IMR-90 (cell line): ENCODE data around the gene KIAA0319L. TPM values are rescaled to one million over a fixed set of nuclear protein-coding genes. Genes with fewer than 3 reads are reported as not detected.

Experiments used
- ATAC-seq: fragments of 200-7000 bp; cut with Tn5 transposase; 2 replicates; pipeline ENCODE4 v1.9.1; 2020; ENCODE audit warnings: low read depth, mild to moderate bottlenecking, moderate library complexity
- BruUV-seq: library from RNA; stranded (reverse); fragments of 400-500 nt; replicated peaks from 2 replicates; lab custom pipeline; 2021; lab: Mats Ljungman, UMichigan
- CTCF ChIA-PET: fragments of 300-600 bp; formaldehyde crosslinking; extraction: SDS; loops from one replicate; lab custom pipeline; 2021; ENCODE audit warnings: antibody characterized with exemption; lab: Yijun Ruan, JAX
- POLR2A ChIA-PET: fragments of 300-600 bp; sonication (Branson Sonifier 250); formaldehyde crosslinking; loops from one replicate; lab custom pipeline; 2022; ENCODE audit warnings: antibody characterized with exemption; ENCODE audit not compliant: unreplicated experiment; lab: Charles Lee
- DNase-seq: peaks from one replicate; pipeline ENCODE4 v3.0.0; 2013
- H2AFZ ChIP-seq: replicated peaks from 2 replicates; pipeline ENCODE3; 2013; ENCODE audit warnings: low read length, mild to moderate bottlenecking; ENCODE audit not compliant: poor library complexity
- H2AK5ac ChIP-seq: 2 replicates; pipeline ENCODE4 v1.6.1; 2013; ENCODE audit warnings: low read depth, low read length, inconsistent platforms
- H2AK9ac ChIP-seq: replicated peaks from 2 replicates; pipeline ENCODE3; 2013; ENCODE audit warnings: mild to moderate bottlenecking, low read depth, low read length, moderate library complexity; ENCODE audit not compliant: poor library complexity
- H2BK120ac ChIP-seq: 2 replicates; pipeline ENCODE4 v1.6.1; 2013; ENCODE audit warnings: low read depth, low read length, inconsistent platforms
- H2BK15ac ChIP-seq: 3 replicates; pipeline ENCODE4 v1.6.1; 2013; ENCODE audit warnings: low read depth, low read length, inconsistent platforms
- H2BK20ac ChIP-seq: 2 replicates; pipeline ENCODE4 v1.6.1; 2013; ENCODE audit warnings: low read depth, mild to moderate bottlenecking, inconsistent platforms, low read length, moderate library complexity
- H2BK5ac ChIP-seq: 2 replicates; pipeline ENCODE4 v1.6.1; 2013; ENCODE audit warnings: mild to moderate bottlenecking, low read depth, low read length, inconsistent platforms; ENCODE audit not compliant: poor library complexity, severe bottlenecking
- H3K14ac ChIP-seq: replicated peaks from 2 replicates; pipeline ENCODE4 v1.6.1; 2013; ENCODE audit warnings: low read depth, low read length, inconsistent platforms
- H3K18ac ChIP-seq: 2 replicates; pipeline ENCODE4 v1.6.1; 2013; ENCODE audit warnings: low read depth, low read length, control low read depth
- H3K23ac ChIP-seq: 2 replicates; pipeline ENCODE4 v1.6.1; 2013; ENCODE audit warnings: low read depth, low read length, inconsistent platforms
- H3K27ac ChIP-seq: 2 replicates; pipeline ENCODE4 v1.5.1; 2013; ENCODE audit warnings: mild to moderate bottlenecking, control low read depth, low read length; ENCODE audit not compliant: insufficient read depth
- H3K27me3 ChIP-seq: 2 replicates; pipeline ENCODE4 v1.6.1; 2013; ENCODE audit warnings: low read length; ENCODE audit not compliant: control insufficient read depth, insufficient read depth
- H3K36me3 ChIP-seq: 2 replicates; pipeline ENCODE4 v1.6.1; 2013; ENCODE audit warnings: low read length, mixed read lengths; ENCODE audit not compliant: control insufficient read depth, insufficient read depth
- H3K4ac ChIP-seq: 2 replicates; pipeline ENCODE4 v1.6.1; 2013; ENCODE audit warnings: low read depth, low read length, inconsistent platforms
- H3K4me1 ChIP-seq: 2 replicates; pipeline ENCODE4 v1.6.1; 2013; ENCODE audit warnings: low read length, mixed read lengths; ENCODE audit not compliant: control insufficient read depth, insufficient read depth
- H3K4me2 ChIP-seq: 2 replicates; pipeline ENCODE4 v1.6.1; 2013; ENCODE audit warnings: low read depth, mild to moderate bottlenecking, control low read depth, low read length, moderate library complexity
- H3K4me3 ChIP-seq: 2 replicates; pipeline ENCODE4 v1.5.1; 2013; ENCODE audit warnings: low read depth, mild to moderate bottlenecking, control low read depth, low read length, moderate library complexity; ENCODE audit not compliant: insufficient read depth
- H3K56ac ChIP-seq: 2 replicates; pipeline ENCODE4 v1.6.1; 2013; ENCODE audit warnings: low read length, inconsistent platforms; ENCODE audit not compliant: insufficient read depth; ENCODE audit errors: extremely low read depth
- H3K79me1 ChIP-seq, 2 experiments: 2 replicates each; pipeline ENCODE4 v1.6.1; 2013; ENCODE audit warnings: low read length in 2 of 2, inconsistent platforms in 1 of 2, low read depth in 1 of 2
- H3K9ac ChIP-seq: 2 replicates; pipeline ENCODE4 v1.6.1; 2013; ENCODE audit warnings: low read depth, low read length, control low read depth
- H3K9me1 ChIP-seq: 2 replicates; pipeline ENCODE4 v1.6.1; 2013; ENCODE audit warnings: low read length, inconsistent platforms; ENCODE audit not compliant: insufficient read depth
- H3K9me3 ChIP-seq: 2 replicates; pipeline ENCODE4 v1.6.1; 2013; ENCODE audit warnings: low read length; ENCODE audit not compliant: control insufficient read depth, insufficient read depth
- H4K20me1 ChIP-seq: 2 replicates; pipeline ENCODE4 v1.6.1; 2013; ENCODE audit warnings: low read length, inconsistent platforms; ENCODE audit not compliant: insufficient read depth
- H4K5ac ChIP-seq: 2 replicates; pipeline ENCODE4 v1.6.1; 2013; ENCODE audit warnings: mild to moderate bottlenecking, low read depth, low read length, control low read depth
- H4K8ac ChIP-seq, 2 experiments: 2 replicates each; pipeline ENCODE4 v1.6.1; 2013; ENCODE audit warnings: low read depth in 2 of 2, low read length in 2 of 2, control low read depth in 1 of 2, inconsistent platforms in 1 of 2
- H4K91ac ChIP-seq: 2 replicates; pipeline ENCODE4 v1.6.1; 2013; ENCODE audit warnings: low read depth, low read length, inconsistent platforms; ENCODE audit not compliant: insufficient read depth
- MAZ ChIP-seq: IDR thresholded peaks from 2 replicates; pipeline ENCODE4 v1.6.1; 2012; ENCODE audit warnings: low read depth, mild to moderate bottlenecking, low read length, improper control_type of control experiment, moderate library complexity, borderline replicate concordance
- MXI1 ChIP-seq: IDR thresholded peaks from 2 replicates; pipeline ENCODE4 v1.6.1; 2012; ENCODE audit warnings: low read depth, mild to moderate bottlenecking, low read length, moderate library complexity, borderline replicate concordance
- NFE2L2 ChIP-seq: fragments of 150-350 bp; IDR thresholded peaks from 2 replicates; pipeline ENCODE4 v1.6.1; 2016; ENCODE audit warnings: low read depth, mild to moderate bottlenecking, low read length
- RAD21 ChIP-seq: IDR thresholded peaks from 2 replicates; pipeline ENCODE4 v1.6.1; 2012; ENCODE audit warnings: low read length, improper control_type of control experiment
- RCOR1 ChIP-seq: IDR thresholded peaks from 2 replicates; pipeline ENCODE4 v1.6.1; 2012; ENCODE audit warnings: mild to moderate bottlenecking, low read length, improper control_type of control experiment; ENCODE audit not compliant: insufficient replicate concordance
- SMC3 ChIP-seq: fragments of 150-350 bp; IDR thresholded peaks from 2 replicates; pipeline ENCODE4 v1.6.1; 2016; ENCODE audit warnings: low read depth, mild to moderate bottlenecking, antibody characterized with exemption, low read length, moderate library complexity
- WGBS, 2 experiments: methylation state at CpG; one replicate each; pipeline versions ENCODE4 v1.1.5 to v1.1.7; 2013; ENCODE audit warnings: missing lambda C conversion rate in 2 of 2; ENCODE audit not compliant: insufficient read length in 1 of 2; ENCODE audit errors: extremely low coverage in 2 of 2; 5-methylcytosine and 5-hydroxymethylcytosine counted together
- dilution Hi-C: fragments of 300-500 bp; cut with HindIII; formaldehyde crosslinking; loops from one replicate; pipeline ENCODE4 v1.14.3; 2018; ENCODE audit warnings: low sequenced_read_pairs; ENCODE audit not compliant: unreplicated experiment
- in situ Hi-C: fragments of 300-500 bp; cut with MboI; formaldehyde crosslinking; loops from 3 replicates; pipeline ENCODE4 v1.14.3; 2019; ENCODE audit warnings: low sequenced_read_pairs, inconsistent platforms, mixed read lengths
- intact Hi-C: fragments of 100-400 bp; cut with micrococcal nuclease; formaldehyde crosslinking; loops from 2 replicates; pipeline ENCODE4 v1.10.0; 2022
- polyA plus RNA-seq, 3 experiments: library from polyadenylated mRNA; depleted of rRNA; stranded (reverse); fragments of >200 nt; gene quantifications; 2 replicates each; pipeline ENCODE4 v1.2.3, GENCODE V29; 2012; ENCODE audit warnings: low replicate concordance in 1 of 3
- total RNA-seq: library from RNA; depleted of rRNA; stranded (reverse); fragments of >200 nt; gene quantifications from 2 replicates; pipeline ENCODE4 v1.2.3, GENCODE V29; 2012
- TF ChIP-seq, protein P1 (sequence below): fragments of 150-350 bp; IDR thresholded peaks from 2 replicates; pipeline ENCODE4 v1.6.1; 2016; ENCODE audit warnings: low read depth, mild to moderate bottlenecking, low read length, moderate library complexity, borderline replicate concordance

The KIAA0319L gene
- total and polyA plus RNA-seq, 2 of the 4 experiments (the other 2 are of a cell fraction), result 38.0 to 49.8 TPM

DNA sequence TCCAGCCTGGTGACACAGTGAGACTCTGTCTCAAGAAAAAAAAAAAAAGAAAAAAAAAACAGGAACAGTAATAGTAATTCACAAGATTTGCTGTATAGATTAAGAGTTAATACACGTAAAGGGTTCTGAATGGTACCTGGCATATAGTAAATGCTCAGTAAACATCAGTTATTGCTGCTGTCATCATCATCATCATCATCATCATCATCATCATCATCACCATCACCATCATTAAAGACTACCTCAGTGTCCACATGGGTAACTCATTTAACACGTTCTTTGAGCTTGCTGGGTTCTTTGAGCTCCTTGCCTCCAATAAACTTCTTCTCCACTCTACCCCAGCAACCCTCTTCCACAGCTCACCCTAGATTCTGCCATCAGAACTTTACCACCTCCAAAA lies 55.0 kb downstream of the KIAA0319L start:
- H3K9ac ChIP-seq, result no peak overlapping the region
- BruUV-seq, result no TSS peak
- H2BK120ac ChIP-seq, result no peak overlapping the region
- intact Hi-C loops (no loop called here), dilution Hi-C loops (no loop called here), in situ Hi-C loops (no loop called here)
- ChIA-PET CTCF (no interaction called here), POLR2A (no interaction called here)
- no peak overlapping the region for H3K27ac ChIP-seq
- no peak for TF ChIP-seq SMC3
- no peak for TF ChIP-seq MAZ
- TF ChIP-seq MXI1, result no peak
- no peak for TF ChIP-seq RCOR1
- TF ChIP-seq RAD21, result no peak
- no peak for TF ChIP-seq NFE2L2
- TF ChIP-seq, protein P1, sequence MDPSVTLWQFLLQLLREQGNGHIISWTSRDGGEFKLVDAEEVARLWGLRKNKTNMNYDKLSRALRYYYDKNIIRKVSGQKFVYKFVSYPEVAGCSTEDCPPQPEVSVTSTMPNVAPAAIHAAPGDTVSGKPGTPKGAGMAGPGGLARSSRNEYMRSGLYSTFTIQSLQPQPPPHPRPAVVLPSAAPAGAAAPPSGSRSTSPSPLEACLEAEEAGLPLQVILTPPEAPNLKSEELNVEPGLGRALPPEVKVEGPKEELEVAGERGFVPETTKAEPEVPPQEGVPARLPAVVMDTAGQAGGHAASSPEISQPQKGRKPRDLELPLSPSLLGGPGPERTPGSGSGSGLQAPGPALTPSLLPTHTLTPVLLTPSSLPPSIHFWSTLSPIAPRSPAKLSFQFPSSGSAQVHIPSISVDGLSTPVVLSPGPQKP, result no peak
- WGBS, 2 experiments, result 93% methylated on average over 1 of the region's 2 CpGs; no CpG with 5 or more reads in 1 of the 2 experiments
- ATAC-seq, result no peak
- no peak overlapping the region for H3K4me2 ChIP-seq
- H4K20me1 ChIP-seq, result peaks cover 11% of the 10 kb centered on the region; the same call in 1 of the 2 replicates
- H3K27me3 ChIP-seq, result no peaks in the 10 kb centered on the region
- H3K18ac ChIP-seq, result no peak overlapping the region
- H4K8ac ChIP-seq, result no peak overlapping the region
- H3K4me1 ChIP-seq, result peaks cover 9% of the 10 kb centered on the region
- no peaks in the 10 kb centered on the region for H3K9me3 ChIP-seq
- no peak overlapping the region for H2AK9ac ChIP-seq
- no peak overlapping the region for H3K4ac ChIP-seq
- no peak overlapping the region for H2BK5ac ChIP-seq
- no peak overlapping the region for H2BK15ac ChIP-seq
- no peak overlapping the region for H2AK5ac ChIP-seq
- peaks cover 13% of the 10 kb centered on the region for H3K9me1 ChIP-seq
- no peak overlapping the region for H2BK20ac ChIP-seq
- peaks cover 2% of the 10 kb centered on the region; the same call in 1 of the 2 replicates for H3K36me3 ChIP-seq
- no peak overlapping the region for H3K56ac ChIP-seq
- H3K4me3 ChIP-seq, result no peak overlapping the region
- no peak for DNase-seq
- H4K91ac ChIP-seq, result no peak overlapping the region
- H3K14ac ChIP-seq, result no peak overlapping the region
- H3K79me1 ChIP-seq, result peaks cover 3 to 28% of the 10 kb centered on the region in 2 experiments; a peak in 2 of 4 replicates
- no peak overlapping the region for H4K5ac ChIP-seq
- no peak overlapping the region for H2AFZ ChIP-seq
- no peak overlapping the region for H3K23ac ChIP-seq
